Measurements from ENCODE around the gene GRIK5. TPM values are rescaled to one million over a fixed set of nuclear protein-coding genes. Genes with fewer than 3 reads are reported as not detected.

Gene GRIK5
- total RNA-seq, 1 donor, result under 0.01 TPM

GRCh38 chr19:41987141-41987860, 82.7 kb downstream of the GRIK5 start:
- no peaks in the 10 kb centered on the region for H4K20me1 ChIP-seq (ENCODE audit: insufficient read depth, low read length)
- H3K27ac ChIP-seq (ENCODE audit: low read depth, low read length), result no peak overlapping the region
- no peak overlapping the region for H3K4me2 ChIP-seq (ENCODE audit: insufficient read depth, low read length)
- no peak overlapping the region for H3K4me3 ChIP-seq (ENCODE audit: insufficient read depth, low read length)
- TF ChIP-seq CTCF (IDR thresholded peaks at IDR 0.05; ENCODE audit: extremely low read depth, low read depth, low read length), result no peak
- H3K27me3 ChIP-seq (ENCODE audit: insufficient read depth, low read length), result peaks cover 20% of the 10 kb centered on the region
- no peaks in the 10 kb centered on the region for H3K36me3 ChIP-seq (ENCODE audit: insufficient read depth, low read length)
- peak; percentile 55 for DNase-seq (ENCODE audit: insufficient read length, low spot score, missing footprints)
- no peaks in the 10 kb centered on the region for H3K79me2 ChIP-seq (ENCODE audit: insufficient read depth, low read length)
- no peaks in the 10 kb centered on the region for H3K4me1 ChIP-seq (ENCODE audit: insufficient read depth, low read length)
- H3K9me3 ChIP-seq (ENCODE audit: low read depth, low read length), result no peaks in the 10 kb centered on the region
- no peak overlapping the region for H2AFZ ChIP-seq (ENCODE audit: low read length)

- no peak overlapping the region for H3K27ac ChIP-seq (ENCODE audit: low read depth, low read length)
- no peaks in the 10 kb centered on the region for H3K36me3 ChIP-seq (ENCODE audit: insufficient read depth, low read length)
- no peaks in the 10 kb centered on the region for H3K79me2 ChIP-seq (ENCODE audit: insufficient read depth, low read length)
- no peaks in the 10 kb centered on the region for H3K9me3 ChIP-seq (ENCODE audit: low read depth, low read length)
- H2AFZ ChIP-seq (ENCODE audit: low read length), result no peak overlapping the region
- H3K4me2 ChIP-seq (ENCODE audit: insufficient read depth, low read length), result no peak overlapping the region
- no peak overlapping the region for H3K4me3 ChIP-seq (ENCODE audit: insufficient read depth, low read length)
- H3K4me1 ChIP-seq (ENCODE audit: insufficient read depth, low read length), result no peaks in the 10 kb centered on the region
- H4K20me1 ChIP-seq (ENCODE audit: insufficient read depth, low read length), result no peaks in the 10 kb centered on the region
- TF ChIP-seq CTCF (IDR thresholded peaks at IDR 0.05; ENCODE audit: extremely low read depth, low read depth, low read length), result no peak
- peaks cover 16% of the 10 kb centered on the region for H3K27me3 ChIP-seq (ENCODE audit: insufficient read depth, low read length)
- DNase-seq (ENCODE audit: insufficient read length, low spot score, missing footprints), result no peak
Observed at GRCh38 chr19:41984961-41985360, 85.0 kb downstream of the GRIK5 start.

GRCh38 chr19:41981724-41982123, 88.3 kb downstream of the GRIK5 start:
- Histone ChIP-seq H4K20me1 (ENCODE audit: insufficient read depth, low read length) (no peaks in the 10 kb centered on the region), H3K27me3 (ENCODE audit: insufficient read depth, low read length) (peaks cover 5% of the 10 kb centered on the region), H3K4me3 (ENCODE audit: insufficient read depth, low read length) (no peak overlapping the region), H3K4me2 (ENCODE audit: insufficient read depth, low read length) (no peak overlapping the region), H3K27ac (ENCODE audit: low read depth, low read length) (no peak overlapping the region), H3K79me2 (ENCODE audit: insufficient read depth, low read length) (no peaks in the 10 kb centered on the region), H3K36me3 (ENCODE audit: insufficient read depth, low read length) (no peaks in the 10 kb centered on the region), H2AFZ (ENCODE audit: low read length) (no peak overlapping the region), H3K9me3 (ENCODE audit: low read depth, low read length) (no peaks in the 10 kb centered on the region), H3K4me1 (ENCODE audit: insufficient read depth, low read length) (no peaks in the 10 kb centered on the region)
- no peak for TF ChIP-seq CTCF (IDR thresholded peaks at IDR 0.05; ENCODE audit: extremely low read depth, low read depth, low read length)
- no peak for DNase-seq (ENCODE audit: insufficient read length, low spot score, missing footprints)

GRCh38 chr19:41978470-41978869, 91.5 kb downstream of the GRIK5 start:
- no peak for TF ChIP-seq CTCF (IDR thresholded peaks at IDR 0.05; ENCODE audit: extremely low read depth, low read depth, low read length)
- DNase-seq (ENCODE audit: insufficient read length, low spot score, missing footprints), result peak; percentile 77
- no peaks in the 10 kb centered on the region for H3K4me1 ChIP-seq (ENCODE audit: insufficient read depth, low read length)
- no peaks in the 10 kb centered on the region for H3K36me3 ChIP-seq (ENCODE audit: insufficient read depth, low read length)
- H2AFZ ChIP-seq (ENCODE audit: low read length), result no peak overlapping the region
- H3K27ac ChIP-seq (ENCODE audit: low read depth, low read length), result no peak overlapping the region
- H3K4me3 ChIP-seq (ENCODE audit: insufficient read depth, low read length), result no peak overlapping the region
- no peaks in the 10 kb centered on the region for H4K20me1 ChIP-seq (ENCODE audit: insufficient read depth, low read length)
- H3K4me2 ChIP-seq (ENCODE audit: insufficient read depth, low read length), result no peak overlapping the region
- H3K9me3 ChIP-seq (ENCODE audit: low read depth, low read length), result no peaks in the 10 kb centered on the region
- H3K79me2 ChIP-seq (ENCODE audit: insufficient read depth, low read length), result no peaks in the 10 kb centered on the region
- peaks cover 8% of the 10 kb centered on the region for H3K27me3 ChIP-seq (ENCODE audit: insufficient read depth, low read length)
